Sciatic nerve (tissue), 2 donors: ENCODE results near the gene XYLT1. TPM values are rescaled to one million over a fixed set of nuclear protein-coding genes. Genes with fewer than 3 reads are reported as not detected.
"Not testable (repeated sequence)": the region's sequence is repeated elsewhere in the genome, so short reads cannot be mapped to it uniquely, and the experiment has no call there.

Experiments
- ATAC-seq: fragments of 200-7000 bp; cut with Tn5 transposase; one replicate; pipeline ENCODE4 v1.9.1; 2020; ENCODE audit warnings: mild to moderate bottlenecking, moderate library complexity
- DNase-seq: peaks from one replicate; pipeline ENCODE4 v3.0.0-alpha.2; 2020; ENCODE audit warnings: low spot score
- intact Hi-C: fragments of 100-400 bp; cut with DNase I; formaldehyde crosslinking; loops from one replicate; pipeline ENCODE4 v1.14.2; 2022
- total RNA-seq: library from RNA; stranded (reverse); fragmentation: NEBNext Ultra II Directional; extraction: Animal tissue kit (Norgen Biotek cat#: 25700); gene quantifications from one replicate; pipeline ENCODE4 v1.2.1, GENCODE V29; 2021
- donor health status: DM: no; HTN: no; CAD: no.
- donor health status: DM: no; HTN: no; CAD: no.

The XYLT1 gene
- total RNA-seq, 1 donor from 2014 or later, result 17.3 TPM

DNA sequence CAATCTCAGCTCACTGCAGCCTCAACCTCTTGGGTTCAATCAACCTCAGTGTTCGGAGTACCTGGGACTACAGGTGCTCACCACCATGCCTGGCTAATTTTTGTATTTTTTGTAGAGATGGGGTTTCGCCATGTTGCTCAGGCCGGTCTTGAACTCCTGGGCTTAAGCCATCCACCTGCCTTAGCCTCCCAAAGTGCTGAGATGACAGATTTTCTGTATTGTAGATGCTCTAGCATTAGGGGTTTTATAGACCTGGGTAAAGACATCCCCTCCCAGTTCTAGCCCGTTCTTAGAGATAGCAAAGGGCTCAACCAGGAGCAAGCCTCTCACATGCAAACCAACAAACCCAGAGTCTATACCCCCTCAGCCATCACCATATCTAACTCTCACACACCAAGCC lies 57.3 kb downstream of the XYLT1 start:
- intact Hi-C loops, result no loop called here
- DNase-seq (no peak), ATAC-seq (no peak)

DNA sequence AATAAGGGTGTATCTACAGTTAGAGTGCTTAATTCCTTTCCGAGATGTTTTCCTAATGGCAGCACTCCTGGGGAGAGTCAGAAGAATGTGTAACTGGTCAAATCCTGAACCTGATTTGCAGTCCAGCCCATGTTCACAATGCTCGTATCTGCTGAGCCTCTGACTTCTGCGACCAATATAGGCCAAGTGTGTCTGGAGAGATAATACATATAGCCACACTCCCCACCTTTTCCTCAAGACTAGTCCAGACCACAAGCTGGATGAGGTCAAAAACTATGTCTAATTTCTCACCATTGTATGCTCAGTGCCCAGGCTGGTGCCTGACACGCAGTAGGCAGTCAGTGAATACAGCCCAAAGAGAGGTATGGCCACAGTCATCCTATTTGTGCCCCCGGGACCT lies 58.0 kb downstream of the XYLT1 start:
- ATAC-seq (no peak), DNase-seq (no peak)
- intact Hi-C loops, result no loop called here

DNA sequence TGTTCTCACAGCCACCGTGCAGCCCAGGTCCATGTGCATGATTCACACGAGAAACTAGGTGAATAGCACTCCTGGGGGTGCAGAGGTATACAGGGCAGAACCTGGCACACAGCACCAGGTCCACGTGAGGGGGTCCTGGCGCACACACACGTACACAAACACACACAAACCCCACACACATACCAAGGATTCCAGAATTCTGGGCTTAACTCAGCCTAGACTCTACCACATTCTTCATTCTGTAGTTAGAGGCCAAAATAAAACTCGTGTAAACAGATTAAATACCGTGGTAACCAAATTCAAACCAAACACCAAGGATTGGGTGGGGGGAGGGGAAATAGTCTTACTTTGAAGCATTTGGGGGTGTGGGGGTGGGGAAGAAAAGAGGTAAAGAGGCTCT lies 58.5 kb downstream of the XYLT1 start:
- intact Hi-C loops, result no loop called here
- peak; percentile 40 for ATAC-seq
- no peak for DNase-seq

DNA sequence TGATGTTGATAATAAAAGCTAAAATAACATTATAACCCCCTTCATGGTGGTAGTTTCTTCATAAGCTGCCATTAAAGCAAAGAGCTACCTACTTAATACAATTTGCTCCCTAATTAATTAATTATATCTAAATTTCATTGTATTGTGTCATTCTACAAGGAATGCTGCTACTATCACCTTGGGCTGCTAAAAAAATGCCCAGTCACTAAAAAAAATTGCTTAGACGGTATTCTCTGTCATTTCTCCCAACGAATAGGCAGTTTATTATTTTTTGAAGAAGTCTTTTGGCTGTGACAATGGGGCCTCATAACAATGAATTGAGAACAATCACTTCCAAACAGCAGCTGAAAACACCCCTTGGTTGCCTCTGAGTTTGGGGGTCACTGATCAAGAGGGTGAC lies 59.5 kb downstream of the XYLT1 start:
- no peak for DNase-seq
- intact Hi-C loops, result no loop called here
- no peak for ATAC-seq

- ATAC-seq, DNase-seq, intact Hi-C loops: not testable (repeated sequence)
Observed at GRCh38 chr16:17410316-17410715, 60.4 kb downstream of the XYLT1 start.

DNA sequence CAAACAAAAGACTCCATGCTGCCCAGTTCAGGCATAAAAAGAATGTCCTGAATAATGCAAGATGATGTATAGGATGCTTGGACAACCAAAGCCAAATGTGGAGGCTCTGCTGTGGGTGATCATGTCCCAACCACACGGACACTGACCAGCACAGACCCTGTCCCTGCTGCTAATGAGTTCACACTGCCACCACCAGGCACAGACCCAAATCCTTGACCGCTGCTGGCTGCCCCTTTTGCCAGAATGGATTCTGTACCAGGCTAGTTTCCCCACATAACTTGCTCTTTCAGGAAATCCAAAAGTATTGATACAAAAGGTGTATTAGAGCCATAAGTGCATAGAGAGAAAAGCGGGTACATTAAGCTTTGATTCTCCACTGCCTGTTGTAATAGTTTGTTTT lies 60.9 kb downstream of the XYLT1 start:
- DNase-seq (no peak), ATAC-seq (no peak)
- intact Hi-C loops, result no loop called here

DNA sequence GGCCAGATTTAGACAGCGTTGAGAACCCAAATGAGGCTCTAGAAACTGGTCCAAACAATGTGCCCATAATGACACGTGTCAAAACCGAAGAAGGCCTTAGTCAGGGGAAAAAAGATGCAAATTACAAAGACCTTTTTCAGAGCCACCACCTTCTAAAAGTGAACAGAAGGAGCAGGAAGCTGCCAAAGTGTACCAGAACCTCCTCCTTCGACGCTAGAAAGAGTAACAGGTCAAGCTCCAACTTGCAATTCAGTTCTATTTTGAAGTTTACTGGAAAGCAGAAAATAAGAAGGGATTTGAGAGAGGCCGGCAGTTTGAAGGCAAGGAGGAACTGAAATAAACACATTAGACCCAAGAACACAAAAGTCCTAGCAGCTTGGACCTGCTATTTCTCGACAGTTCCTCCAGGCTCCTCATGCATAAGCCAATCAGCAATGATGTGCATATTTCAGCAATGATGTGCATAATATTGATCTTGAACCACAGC lies 61.8 kb downstream of the XYLT1 start:
- intact Hi-C loops, result no loop called here
- no peak for ATAC-seq

GRCh38 chr16:17408296-17408695 lies 62.5 kb downstream of the XYLT1 start:
- DNase-seq, result no peak
- no peak for ATAC-seq
- intact Hi-C loops, result no loop called here

More for the DNA sequence above, 61.8 kb downstream of the XYLT1 start:
- no peak for DNase-seq

- intact Hi-C loops, result no loop called here
Observed at GRCh38 chr16:17407321-17407720, 63.4 kb downstream of the XYLT1 start.

GRCh38 chr16:17404941-17405689 lies 65.6 kb downstream of the XYLT1 start:
- peak; percentile 88 for ATAC-seq
- intact Hi-C loops, result no loop called here
- peak; percentile 88 for DNase-seq

More at GRCh38 chr16:17407321-17407720, 63.4 kb downstream of the XYLT1 start:
- ATAC-seq (no peak), DNase-seq (no peak)

GRCh38 chr16:17403859-17404545 lies 66.8 kb downstream of the XYLT1 start:
- ATAC-seq (no peak), DNase-seq (no peak)
- intact Hi-C loops, result no loop called here

- no peak for ATAC-seq
- no peak for DNase-seq
- intact Hi-C loops, result no loop called here
Observed at GRCh38 chr16:17403156-17403809, 67.5 kb downstream of the XYLT1 start.

DNA sequence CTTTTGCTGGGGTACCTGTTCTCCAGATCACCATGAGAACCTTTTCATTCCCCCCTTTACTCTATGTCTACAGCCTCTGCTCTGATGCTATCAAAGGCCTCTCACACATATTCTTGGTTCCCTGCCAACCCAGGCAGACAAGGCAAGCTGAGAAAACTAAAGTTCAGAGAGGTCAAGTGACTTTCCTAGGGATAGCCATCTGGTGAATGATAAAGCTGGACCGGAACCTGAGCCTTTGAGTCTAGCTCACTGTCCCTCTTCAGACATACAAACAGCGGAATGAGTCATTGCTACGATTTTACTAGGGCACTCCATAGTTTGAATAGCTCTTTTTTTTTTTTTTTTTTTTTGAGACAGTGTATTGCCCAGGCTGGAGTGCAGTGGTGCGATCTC lies 73.3 kb downstream of the XYLT1 start:
- no peak for DNase-seq
- ATAC-seq, result peak; percentile 75
- intact Hi-C loops, result no loop called here

- intact Hi-C loops, result no loop called here
- ATAC-seq, result peak; percentile 77
- DNase-seq, result no peak
Observed at GRCh38 chr16:17396762-17397498, 73.8 kb downstream of the XYLT1 start.

GRCh38 chr16:17395849-17396480 lies 74.8 kb downstream of the XYLT1 start:
- intact Hi-C loops, result no loop called here
- ATAC-seq (peak; percentile 66), DNase-seq (no peak)

DNA sequence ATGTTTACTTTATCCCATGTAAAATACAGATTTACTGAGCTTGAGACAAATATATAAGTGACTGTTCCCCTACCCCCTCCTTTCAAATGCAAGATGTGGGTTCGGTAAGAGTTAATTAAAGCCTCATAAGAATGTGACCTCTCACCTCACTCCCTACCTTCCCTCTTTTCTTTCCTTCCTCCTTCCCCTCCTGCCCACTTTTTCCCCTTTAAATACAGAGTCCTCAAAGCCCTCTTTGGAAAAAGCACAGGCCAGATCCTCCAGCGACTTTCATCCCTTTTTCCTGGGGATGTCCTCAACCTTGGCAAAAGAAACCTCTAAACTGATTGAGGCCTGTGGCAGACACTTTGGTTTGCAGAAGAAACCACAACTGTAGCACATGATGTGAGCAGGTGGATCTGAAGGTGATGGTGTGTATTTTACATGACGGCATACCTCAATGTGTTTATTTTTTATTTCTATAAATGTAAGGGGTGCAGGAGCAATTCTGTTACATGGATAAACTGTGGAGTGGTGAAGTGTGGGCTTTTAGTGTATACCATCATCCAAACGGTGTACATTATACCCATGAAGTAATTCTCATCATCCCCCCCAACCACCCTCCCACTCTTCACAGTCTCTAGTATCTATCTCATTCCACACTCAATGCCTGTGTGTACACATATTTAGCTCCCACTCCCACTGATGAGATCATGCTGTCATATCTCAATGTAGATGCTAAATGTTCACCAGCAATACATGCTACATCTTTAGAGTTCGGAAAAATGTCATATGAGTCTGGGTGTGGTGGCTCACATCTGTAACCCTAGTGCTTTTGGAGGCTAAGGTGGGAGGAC lies 77.7 kb downstream of the XYLT1 start:
- DNase-seq (no peak), ATAC-seq (no peak)
- intact Hi-C loops, result no loop called here

DNA sequence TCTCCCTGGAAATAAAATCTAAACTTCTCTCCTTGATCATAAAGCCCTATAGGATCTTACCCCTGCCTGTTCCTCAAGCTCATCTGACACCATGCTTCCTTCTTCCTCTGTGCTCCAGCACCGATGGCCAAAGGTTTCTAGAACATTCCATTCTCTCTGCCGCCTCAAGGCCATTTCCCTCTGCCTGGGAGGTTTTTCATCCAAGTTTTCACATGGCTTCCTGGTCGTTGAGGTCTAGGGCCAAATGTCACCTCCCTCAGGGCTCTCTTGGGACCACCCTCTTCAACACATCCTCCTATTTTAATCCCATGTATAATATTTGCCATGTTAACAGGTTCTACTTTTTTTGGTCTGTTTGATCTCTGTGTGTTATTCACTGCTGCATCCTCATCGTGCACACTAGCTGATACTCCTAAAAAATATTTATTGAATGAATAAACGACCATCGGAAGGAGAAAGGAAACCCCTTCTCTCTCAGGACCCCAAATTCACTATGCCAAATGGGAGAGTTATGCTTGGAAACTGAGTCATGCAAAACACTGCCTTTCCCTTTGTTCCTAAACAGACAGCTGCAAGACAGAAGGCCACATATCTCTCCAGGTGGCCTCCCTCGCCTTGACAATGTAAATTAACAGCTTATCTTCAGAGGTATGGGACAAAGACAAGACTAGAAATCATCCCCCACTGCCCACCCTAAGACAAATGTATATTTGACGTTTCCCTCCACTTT lies 78.5 kb downstream of the XYLT1 start:
- no peak for DNase-seq
- intact Hi-C loops, result no loop called here
- ATAC-seq, result no peak
